Muscle of leg (tissue), 11 donors: ENCODE results near the gene ITGA11. TPM values are rescaled to one million over a fixed set of nuclear protein-coding genes. Genes with fewer than 3 reads are reported as not detected.
"Not testable (repeated sequence)": the region's sequence is repeated elsewhere in the genome, so short reads cannot be mapped to it uniquely, and the experiment has no call there.

ENCODE experiments used
- DNase-seq: peaks from one replicate; pipeline ENCODE4 v3.0.0; 2013
- H3K27ac ChIP-seq: one replicate; pipeline ENCODE4 v1.5.1; 2013; ENCODE audit warnings: mild to moderate bottlenecking, low read length, control low read depth
- H3K27me3 ChIP-seq: one replicate; pipeline ENCODE4 v1.6.1; 2013; ENCODE audit warnings: low read length; ENCODE audit not compliant: control insufficient read depth, insufficient read depth
- H3K36me3 ChIP-seq: one replicate; pipeline ENCODE4 v1.6.1; 2013; ENCODE audit warnings: low read length; ENCODE audit not compliant: control insufficient read depth, insufficient read depth
- H3K4me1 ChIP-seq: one replicate; pipeline ENCODE4 v1.6.1; 2013; ENCODE audit warnings: low read length; ENCODE audit not compliant: control insufficient read depth, insufficient read depth
- H3K4me3 ChIP-seq: one replicate; pipeline ENCODE4 v1.5.1; 2013; ENCODE audit warnings: low read length, control low read depth
- H3K9me3 ChIP-seq: replicated peaks from 2 replicates; pipeline ENCODE4 v1.6.1; 2013; ENCODE audit warnings: low read depth, low read length; ENCODE audit not compliant: control insufficient read depth
- WGBS: methylation state at CpG from one replicate; pipeline ENCODE4 v1.1.5; 2013; ENCODE audit warnings: missing lambda C conversion rate; ENCODE audit not compliant: insufficient coverage; 5-methylcytosine and 5-hydroxymethylcytosine counted together
- polyA plus RNA-seq, 8 donors: library from polyadenylated mRNA; unstranded; fragments of 120-200 nt; gene quantifications; one replicate each; pipeline versions ENCODE4 v1.2.1 to v1.2.3, GENCODE V29; 2013; ENCODE audit warnings: inconsistent platforms in 1 of 8, low replicate concordance in 1 of 8; ENCODE audit not compliant: insufficient read length in 8 of 8, insufficient read depth in 1 of 8
- total RNA-seq: library from RNA; stranded (reverse); fragments of 120-200 nt; gene quantifications from one replicate; pipeline ENCODE4 v1.2.4, GENCODE V29; 2013

ITGA11 gene
- total and polyA plus RNA-seq, 9 donors: 1.8 to 17.9 (median 5.5) TPM

GRCh38 chr15:68404056-68404798, 27.7 kb downstream of the ITGA11 start:
- no peaks in the 10 kb centered on the region for H3K4me1 ChIP-seq
- 47% methylated on average over 9 of the region's 12 CpGs for WGBS
- H3K9me3 ChIP-seq: no peaks in the 10 kb centered on the region

DNA sequence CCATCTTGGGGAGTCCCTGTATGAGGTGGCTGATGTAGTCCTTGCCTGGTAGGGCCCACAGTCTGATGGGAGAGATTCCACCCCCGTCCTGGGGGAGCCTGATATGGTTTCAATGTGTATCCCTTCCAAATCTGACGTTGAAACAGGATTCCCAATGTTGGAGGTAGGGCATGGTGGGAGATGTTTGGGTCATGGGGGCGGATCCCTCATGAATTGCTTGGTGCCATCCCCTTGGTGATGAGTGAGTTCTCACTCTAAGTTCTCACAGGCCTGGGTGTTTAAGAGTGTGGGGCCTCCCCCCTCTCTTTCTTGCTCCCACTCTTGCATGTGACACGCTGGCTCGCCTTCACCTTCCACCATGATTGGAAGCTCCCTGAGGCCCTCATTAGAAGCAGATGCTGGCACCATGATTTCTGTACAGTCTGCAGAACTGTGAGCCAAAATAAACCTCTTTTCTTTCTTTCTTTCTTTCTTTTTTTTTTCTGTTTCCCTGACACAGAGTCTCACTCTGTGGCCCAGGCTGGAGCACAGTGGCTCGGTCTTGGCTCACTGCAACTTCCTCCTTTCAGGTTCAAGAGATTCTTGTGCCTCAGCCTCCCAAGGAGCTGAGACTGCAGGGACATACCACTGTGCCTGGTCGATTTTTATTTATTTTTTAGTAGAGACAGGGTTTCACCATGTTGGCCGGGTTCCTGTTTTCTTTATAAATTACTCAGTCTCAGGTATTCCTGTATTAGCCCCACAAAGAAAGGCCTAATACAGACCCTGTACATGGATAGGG, 28.6 kb downstream of the ITGA11 start:
- no peak for DNase-seq
- 68% methylated on average over 2 of the region's 8 CpGs for WGBS
- Histone ChIP-seq H3K27ac (no peak overlapping the region), H3K4me1 (no peaks in the 10 kb centered on the region), H3K9me3 (no peaks in the 10 kb centered on the region), H3K4me3 (no peak overlapping the region), H3K36me3 (no peaks in the 10 kb centered on the region), H3K27me3 (peaks cover 2% of the 10 kb centered on the region)

More at GRCh38 chr15:68404056-68404798, 27.7 kb downstream of the ITGA11 start:
- H3K27ac ChIP-seq: no peak overlapping the region
- H3K36me3 ChIP-seq: no peaks in the 10 kb centered on the region
- no peak for DNase-seq
- peaks cover 2% of the 10 kb centered on the region for H3K27me3 ChIP-seq
- H3K4me3 ChIP-seq: no peak overlapping the region

DNA sequence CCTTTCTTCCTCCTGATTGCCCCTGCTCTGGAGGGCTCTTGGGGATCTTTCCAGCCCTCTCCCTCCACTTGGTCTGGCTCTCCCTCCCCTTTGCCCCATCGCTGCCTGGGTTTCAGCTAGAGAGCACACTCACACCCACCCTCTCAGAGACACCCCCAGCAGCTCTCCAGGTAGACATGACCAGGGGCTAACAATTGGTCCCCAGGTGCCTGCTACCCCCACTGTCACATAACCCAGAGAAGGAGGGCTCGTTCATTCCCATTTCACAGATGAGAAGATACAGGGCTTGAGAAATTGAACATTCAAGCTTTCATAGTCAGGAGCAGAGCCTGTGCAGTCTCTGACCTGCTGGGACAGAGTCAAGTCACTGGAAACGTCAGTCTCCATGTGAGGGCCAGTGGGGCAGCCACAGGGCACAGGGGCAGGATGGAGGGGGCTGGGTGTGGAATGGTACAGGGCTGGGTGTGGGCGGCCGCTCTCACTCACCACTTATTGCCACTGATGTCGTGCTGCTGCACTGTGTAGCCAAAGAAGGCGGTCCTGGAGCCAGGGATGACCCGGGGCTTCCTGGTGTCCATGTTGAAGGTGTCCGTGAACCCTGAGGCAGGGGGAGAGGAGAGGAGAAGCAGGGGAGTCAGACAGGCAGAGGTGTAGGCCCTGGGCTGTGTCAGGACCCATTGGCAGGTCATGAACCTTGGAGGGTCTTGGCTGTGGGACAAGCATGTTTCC, 29.4 kb downstream of the ITGA11 start:
- DNase-seq: no peak
- Histone ChIP-seq H3K4me3 (no peak overlapping the region), H3K4me1 (no peaks in the 10 kb centered on the region), H3K27ac (no peak overlapping the region), H3K9me3 (no peaks in the 10 kb centered on the region), H3K27me3 (no peaks in the 10 kb centered on the region), H3K36me3 (no peaks in the 10 kb centered on the region)
- 96% methylated on average over 4 of the region's 9 CpGs for WGBS

DNA sequence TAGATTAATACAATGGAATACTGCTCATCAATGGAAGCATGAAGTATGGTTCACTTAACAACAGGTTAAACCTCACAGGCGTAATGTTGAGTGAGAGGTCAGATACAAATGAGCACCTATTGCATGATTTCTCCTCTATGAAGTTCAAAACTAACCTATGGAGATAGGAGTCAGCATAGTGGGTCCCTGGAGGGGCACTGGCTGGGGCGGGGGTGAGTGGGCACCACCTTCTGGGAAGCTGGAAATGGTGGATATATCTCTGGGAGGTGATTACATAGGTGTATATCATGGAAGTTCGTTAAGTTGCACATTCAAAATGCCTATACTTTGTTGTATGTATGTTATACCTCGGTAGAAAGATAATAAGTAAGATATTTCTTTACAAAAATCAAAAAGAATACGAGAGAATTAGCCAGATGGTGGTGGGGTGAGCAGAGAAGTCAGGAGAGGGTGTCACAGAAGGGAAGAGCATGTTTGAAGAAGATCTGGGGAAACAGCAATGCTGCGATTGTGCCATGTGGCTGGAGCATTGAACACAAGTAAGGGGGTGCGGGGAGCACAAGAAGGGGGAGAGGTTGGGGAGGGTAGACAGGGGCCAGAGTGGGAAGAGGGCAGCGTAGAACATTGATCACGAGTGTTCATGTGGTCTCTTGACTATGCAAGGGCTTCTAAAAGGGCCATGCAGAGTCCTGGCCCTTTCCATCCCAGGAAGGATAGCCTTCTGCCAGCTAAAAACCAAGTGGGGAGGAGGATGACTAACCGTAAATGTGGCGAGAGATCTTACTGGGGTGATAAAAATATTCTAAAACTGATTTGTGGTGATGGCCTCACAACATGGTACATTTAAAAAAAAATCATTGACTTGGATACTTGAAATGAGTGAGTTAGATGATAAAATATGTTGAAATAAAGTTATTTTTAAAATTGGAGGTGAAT, 30.2 kb downstream of the ITGA11 start:
- H3K27ac ChIP-seq: no peak overlapping the region
- WGBS: 84% methylated on average over 5 of the region's 11 CpGs
- no peak for DNase-seq
- H3K9me3 ChIP-seq: no peaks in the 10 kb centered on the region
- H3K36me3 ChIP-seq: no peaks in the 10 kb centered on the region
- H3K4me3 ChIP-seq: no peak overlapping the region
- no peaks in the 10 kb centered on the region for H3K4me1 ChIP-seq
- H3K27me3 ChIP-seq: no peaks in the 10 kb centered on the region

- Histone ChIP-seq H3K27ac (no peak overlapping the region), H3K36me3 (no peaks in the 10 kb centered on the region), H3K4me3 (no peak overlapping the region), H3K27me3 (no peaks in the 10 kb centered on the region), H3K9me3 (no peaks in the 10 kb centered on the region), H3K4me1 (no peaks in the 10 kb centered on the region)
- no CpG with 5 or more reads among the region's 1 CpG for WGBS
- no peak for DNase-seq
Observed at GRCh38 chr15:68400066-68400456, 31.9 kb downstream of the ITGA11 start.

- DNase-seq: no peak
- H3K9me3 ChIP-seq: no peaks in the 10 kb centered on the region
- no CpG with 5 or more reads among the region's 5 CpGs for whole genome bisulfite sequencing
- H3K27ac ChIP-seq: no peak overlapping the region
- no peaks in the 10 kb centered on the region for H3K27me3 ChIP-seq
- no peaks in the 10 kb centered on the region for H3K4me1 ChIP-seq
- H3K4me3 ChIP-seq: no peak overlapping the region
- no peaks in the 10 kb centered on the region for H3K36me3 ChIP-seq
Observed at GRCh38 chr15:68399096-68400065, 32.6 kb downstream of the ITGA11 start.

- not testable (repeated sequence) for H3K36me3 ChIP-seq, H3K9me3 ChIP-seq, H3K27me3 ChIP-seq, H3K4me3 ChIP-seq, H3K27ac ChIP-seq, H3K4me1 ChIP-seq, DNase-seq
- WGBS: no CpG with 5 or more reads among the region's 3 CpGs
Observed at GRCh38 chr15:68397999-68398398, 34.0 kb downstream of the ITGA11 start.

- Histone ChIP-seq H3K4me1 (no peaks in the 10 kb centered on the region), H3K36me3 (no peaks in the 10 kb centered on the region), H3K4me3 (no peak overlapping the region), H3K9me3 (no peaks in the 10 kb centered on the region), H3K27ac (no peak overlapping the region), H3K27me3 (no peaks in the 10 kb centered on the region)
- no CpG with 5 or more reads among the region's 1 CpG for WGBS
- no peak for DNase-seq
Observed at GRCh38 chr15:68396068-68396467, 35.9 kb downstream of the ITGA11 start.

GRCh38 chr15:68391121-68391520, 40.8 kb downstream of the ITGA11 start:
- DNase-seq: no peak

More at GRCh38 chr15:68391121-68391520, 40.8 kb downstream of the ITGA11 start:
- H3K4me1 ChIP-seq: peaks cover 4% of the 10 kb centered on the region
- 100% methylated on average over 2 of the region's 2 CpGs for WGBS
- no peak overlapping the region for H3K4me3 ChIP-seq
- H3K9me3 ChIP-seq: no peaks in the 10 kb centered on the region
- H3K27ac ChIP-seq: no peak overlapping the region
- H3K27me3 ChIP-seq: peaks cover 6% of the 10 kb centered on the region
- H3K36me3 ChIP-seq: no peaks in the 10 kb centered on the region
